GM12878 (cell line): ENCODE data around the gene MICB. TPM values are rescaled to one million over a fixed set of nuclear protein-coding genes. Genes with fewer than 3 reads are reported as not detected.
A peak's percentile ranks its signal among the peaks of the same experiment; 100 is the strongest.

Source experiments
- ATAC-seq: fragments of 200-7000 bp; cut with Tn5 transposase; 3 replicates; pipeline ENCODE4 v1.9.1; 2020; ENCODE audit warnings: mild to moderate bottlenecking, moderate library complexity
- Bru-seq: library from RNA; stranded (reverse); fragments of 400-500 nt; gene quantifications from one replicate; lab custom pipeline; 2021; lab: Mats Ljungman, UMichigan
- BruChase-seq, 2 experiments: library from RNA; stranded (reverse); fragments of 400-500 nt; gene quantifications; one replicate each; lab custom pipeline; 2021; lab: Mats Ljungman, UMichigan
- BruUV-seq: library from RNA; stranded (reverse); fragments of 400-500 nt; replicated peaks from 2 replicates; lab custom pipeline; 2021; lab: Mats Ljungman, UMichigan
- CTCF ChIA-PET: fragments of 300-600 bp; sonication (Branson Sonifier 250); formaldehyde crosslinking; extraction: SDS; loops from one replicate; lab custom pipeline; 2021; ENCODE audit warnings: inconsistent platforms; lab: Yijun Ruan, JAX
- POLR2A ChIA-PET: fragments of 350-600 bp; formaldehyde crosslinking; extraction: SDS; loops from one replicate; lab custom pipeline; 2021; ENCODE audit warnings: inconsistent platforms; lab: Charles Lee
- RAD21 ChIA-PET: fragments of 300-600 bp; sonication (Branson Sonifier 250); formaldehyde crosslinking; loops from one replicate; lab custom pipeline; 2023; ENCODE audit warnings: antibody characterized with exemption; ENCODE audit not compliant: unreplicated experiment; lab: Charles Lee
- SMC1A ChIA-PET: fragments of 300-600 bp; sonication (Branson Sonifier 250); formaldehyde crosslinking; loops from one replicate; lab custom pipeline; 2023; ENCODE audit not compliant: unreplicated experiment, uncharacterized antibody; lab: Charles Lee
- DNase-seq: peaks from one replicate; pipeline ENCODE4 v3.0.0-alpha.2; 2011; ENCODE audit warnings: low read depth, low spot score
- FAIRE-seq: peaks from 3 replicates; lab custom pipeline; 2011; peaks lifted over from hg19 to GRCh38; lab: Jason Lieb, UNC
- H2AFZ ChIP-seq: 2 replicates; pipeline ENCODE4 v1.6.0; 2011; ENCODE audit warnings: low read depth, low read length, control low read depth; ENCODE audit not compliant: control insufficient read depth
- H3K27ac ChIP-seq: 2 replicates; pipeline ENCODE4 v1.5.1; 2011; ENCODE audit warnings: control low read depth; ENCODE audit not compliant: control insufficient read depth, insufficient read depth
- H3K27me3 ChIP-seq, 2 experiments: replicated peaks in 1 of 2; 2 replicates each; pipeline versions ENCODE4 v1.6.0 to v1.6.1; 2011; ENCODE audit warnings: low read length in 1 of 2; ENCODE audit not compliant: control insufficient read depth in 2 of 2, insufficient read depth in 2 of 2
- H3K36me3 ChIP-seq, 2 experiments: 2 replicates each; pipeline ENCODE4 v1.5.1; 2011; ENCODE audit warnings: low read length in 1 of 2; ENCODE audit not compliant: control insufficient read depth in 2 of 2, insufficient read depth in 2 of 2
- H3K4me1 ChIP-seq: 2 replicates; pipeline ENCODE4 v1.6.1; 2011; ENCODE audit warnings: mild to moderate bottlenecking, low read length, moderate library complexity, mixed read lengths; ENCODE audit not compliant: control insufficient read depth, insufficient read depth
- H3K4me2 ChIP-seq: 2 replicates; pipeline ENCODE4 v1.6.0; 2011; ENCODE audit warnings: control low read depth; ENCODE audit not compliant: control insufficient read depth, insufficient read depth
- H3K4me3 ChIP-seq: fragments of 200-600 bp; sonication (generic); 2 replicates; pipeline ENCODE4 v1.5.1; 2016
- H3K79me2 ChIP-seq: 2 replicates; pipeline ENCODE4 v1.6.0; 2011; ENCODE audit warnings: low read length; ENCODE audit not compliant: control insufficient read depth, insufficient read depth
- H3K9ac ChIP-seq: 2 replicates; pipeline ENCODE4 v1.8.0; 2011; ENCODE audit warnings: low read length, control low read depth, mixed read lengths; ENCODE audit not compliant: control insufficient read depth, insufficient read depth
- H3K9me3 ChIP-seq: replicated peaks from 3 replicates; pipeline ENCODE4 v1.5.1; 2011; ENCODE audit warnings: mild to moderate bottlenecking, low read length; ENCODE audit not compliant: control insufficient read depth, insufficient read depth
- H4K20me1 ChIP-seq: 2 replicates; pipeline ENCODE4 v1.6.0; 2011; ENCODE audit not compliant: control insufficient read depth, insufficient read depth
- FOXM1 ChIP-seq: IDR thresholded peaks from 2 replicates; pipeline ENCODE4 v1.6.1; 2012; ENCODE audit warnings: low read depth, mild to moderate bottlenecking, inconsistent platforms, low read length, moderate library complexity
- GABPA ChIP-seq: IDR thresholded peaks from 2 replicates; pipeline ENCODE4 v1.6.1; 2014; ENCODE audit warnings: antibody characterized with exemption, low read depth, mild to moderate bottlenecking, inconsistent platforms
- HDGF ChIP-seq: fragments of 450-650 bp; IDR thresholded peaks from 2 replicates; pipeline ENCODE4 v1.6.1; 2016; ENCODE audit warnings: antibody characterized with exemption
- IKZF1 ChIP-seq: fragments of 450-650 bp; conservative IDR thresholded peaks from 2 replicates; pipeline ENCODE4 v1.6.1; 2017; ENCODE audit warnings: antibody characterized with exemption, mild to moderate bottlenecking
- IRF4 ChIP-seq: IDR thresholded peaks from 2 replicates; pipeline ENCODE4 v1.6.1; 2011; ENCODE audit warnings: low read depth, low read length
- MXI1 ChIP-seq: fragments of 150-350 bp; IDR thresholded peaks from 2 replicates; pipeline ENCODE4 v1.6.1; 2011; ENCODE audit warnings: low read depth, mild to moderate bottlenecking, inconsistent platforms, low read length, improper control_type of control experiment
- NBN ChIP-seq: fragments of 450-650 bp; IDR thresholded peaks from 2 replicates; pipeline ENCODE4 v1.6.1; 2016
- NFIC ChIP-seq: IDR thresholded peaks from 2 replicates; pipeline ENCODE4 v1.6.1; 2012; ENCODE audit warnings: low read depth, mild to moderate bottlenecking, inconsistent platforms, low read length, moderate library complexity
- NFYB ChIP-seq: IDR thresholded peaks from 2 replicates; pipeline ENCODE4 v1.6.1; 2011; ENCODE audit warnings: low read depth, mild to moderate bottlenecking, low read length, improper control_type of control experiment, moderate library complexity; ENCODE audit not compliant: insufficient read depth
- POLR2A ChIP-seq: IDR thresholded peaks from 2 replicates; pipeline ENCODE4 v1.6.1; 2011; ENCODE audit warnings: low read depth, mild to moderate bottlenecking, low read length
- POU2F2 ChIP-seq: IDR thresholded peaks from 3 replicates; pipeline ENCODE4 v1.6.1; 2011; ENCODE audit warnings: low read depth, mild to moderate bottlenecking, low read length, borderline replicate concordance
- PRDM15 ChIP-seq: fragments of 450-650 bp; formaldehyde crosslinking; IDR thresholded peaks from 2 replicates; pipeline ENCODE4 v1.4.0; 2020; ENCODE audit warnings: mild to moderate bottlenecking, moderate library complexity
- RAD51 ChIP-seq: fragments of 450-650 bp; IDR thresholded peaks from 2 replicates; pipeline ENCODE4 v1.6.1; 2016; ENCODE audit warnings: moderate library complexity, mild to moderate bottlenecking, inconsistent platforms
- RB1 ChIP-seq: fragments of 450-650 bp; formaldehyde crosslinking; IDR thresholded peaks from 2 replicates; pipeline ENCODE4 v1.6.1; 2017; ENCODE audit warnings: mild to moderate bottlenecking, borderline replicate concordance
- WRNIP1 ChIP-seq: IDR thresholded peaks from 2 replicates; pipeline ENCODE4 v1.6.1; 2011; ENCODE audit warnings: low read depth, low read length, improper control_type of control experiment, borderline replicate concordance
- WGBS: methylation state at CpG from one replicate; pipeline ENCODE4 v1.1.6; 2016; ENCODE audit warnings: low lambda C conversion rate; ENCODE audit not compliant: insufficient replicate concordance, insufficient coverage; ENCODE audit errors: missing lambda C conversion rate; 5-methylcytosine and 5-hydroxymethylcytosine counted together
- in situ Hi-C: fragments of 300-500 bp; cut with MboI; formaldehyde crosslinking; loops from 9 replicates; pipeline ENCODE4 v1.14.3; 2018; ENCODE audit warnings: mixed read lengths
- intact Hi-C: fragments of 100-400 bp; cut with micrococcal nuclease; formaldehyde crosslinking; loops from one replicate; pipeline ENCODE4 v1.14.2; 2022; ENCODE audit not compliant: unreplicated experiment
- long read RNA-seq, 2 experiments: library from polyadenylated mRNA; unstranded; transcript quantifications; one replicate each; pipeline ENCODE4 v2.0.0, GENCODE V29; 2019 to 2020
- polyA minus RNA-seq, 3 experiments: library from RNA; depleted of rRNA, polyadenylated mRNA; stranded (reverse); fragments of >200 nt; gene quantifications; 2 replicates each; pipeline ENCODE4 v1.2.3, GENCODE V29; 2011
- polyA plus RNA-seq, 11 experiments: library from polyadenylated mRNA; depleted of rRNA in 4 of 11; unstranded in 6 of 11; stranded (reverse) in 5 of 11; fragments of >200 nt; fragmentation: Nextera tagmentation in 4 of 11; fragmentation: Illumina TruSeq in 1 of 11; extraction: Ambion mirVana in 4 of 11; extraction: Trizol in 1 of 11; gene quantifications; 1 replicate in 1 of 11; 2 replicates in 10 of 11; pipeline versions ENCODE4 v1.2.1 to v1.2.3, GENCODE V29; 2011 to 2016; ENCODE audit warnings: inconsistent platforms in 2 of 11, missing spikeins in 2 of 11, low read depth in 1 of 11
- total RNA-seq, 4 experiments: library from RNA; depleted of rRNA in 3 of 4; stranded (reverse); fragments of >200 nt in 3 of 4; fragmentation: Illumina TruSeq in 1 of 4; extraction: Trizol in 1 of 4; gene quantifications; 2 replicates each; pipeline versions ENCODE4 v1.2.1 to v1.2.3, GENCODE V29; 2013 to 2021

The MICB gene
- total RNA-seq (2013; cell fraction: nucleolus; rRNA removed), result 21.0 and 25.4 TPM in 2 replicates
- total RNA-seq (2014; rRNA removed) (21.6 and 21.9 TPM in 2 replicates), total RNA-seq (2014; rRNA removed; fragmentation: Illumina TruSeq; extraction: Trizol) (17.6 TPM in 2 replicates), total RNA-seq (2021) (15.6 and 18.0 TPM in 2 replicates), polyA plus RNA-seq (2011; rRNA removed) (26.6 and 37.1 TPM in 2 replicates), polyA plus RNA-seq (2014; fragmentation: Illumina TruSeq; extraction: Trizol) (25.2 and 29.8 TPM in 2 replicates), polyA plus RNA-seq (2014; fragmentation: Nextera tagmentation; extraction: Ambion mirVana) (10 to 100 TPM in 1 of 2 experiments, 1 to 10 TPM in 1; 9.0 to 11.3 TPM), polyA plus RNA-seq (2014; rRNA removed) (23.7 and 25.5 TPM in 2 replicates), polyA plus RNA-seq (2016; fragmentation: Nextera tagmentation; extraction: Ambion mirVana) (10 to 100 TPM; 12.1 to 12.6 TPM), polyA minus RNA-seq (2011; rRNA and poly(A)+ RNA removed) (45.5 and 57.2 TPM in 2 replicates), Bru-seq, nascent RNA (percentile 84 among the genes with signal in this experiment), BruChase-seq, experiment 1, labeled RNA remaining after a 6-hour chase (percentile 83 among the genes with signal in this experiment), BruChase-seq, experiment 2, labeled RNA remaining after a 2-hour chase (percentile 87 among the genes with signal in this experiment)
- 7.4 TPM for polyA plus RNA-seq (2011; ENCODE audit: low read depth)
- 37.5 and 41.0 TPM in 2 replicates for polyA plus RNA-seq (2011; cell fraction: cytosol; rRNA removed)
- polyA plus RNA-seq (2011; cell fraction: nucleus; rRNA removed), result 44.5 and 47.1 TPM in 2 replicates
- 9.0 and 13.7 TPM in 2 replicates for polyA plus RNA-seq (2012)
- polyA minus RNA-seq (2011; cell fraction: cytosol; rRNA and poly(A)+ RNA removed), result 13.1 and 14.6 TPM in 2 replicates
- 9.9 and 19.3 TPM in 2 replicates for polyA minus RNA-seq (2011; cell fraction: nucleus; rRNA and poly(A)+ RNA removed)
- long read RNA-seq, experiment 1, partial matches to known transcripts, result 3 of 8 reads
- long read RNA-seq, experiment 1, other reads (novel, unspliced or antisense), result 3 of 8 reads
- long read RNA-seq, experiment 2, transcript MICB-204 (6 exons, 2,411 nt), result major isoform, 41 of 55 reads
- long read RNA-seq, experiment 2, partial matches to known transcripts, result 9 of 55 reads
- long read RNA-seq, experiment 2, other reads (novel, unspliced or antisense), result 3 of 55 reads

DNA sequence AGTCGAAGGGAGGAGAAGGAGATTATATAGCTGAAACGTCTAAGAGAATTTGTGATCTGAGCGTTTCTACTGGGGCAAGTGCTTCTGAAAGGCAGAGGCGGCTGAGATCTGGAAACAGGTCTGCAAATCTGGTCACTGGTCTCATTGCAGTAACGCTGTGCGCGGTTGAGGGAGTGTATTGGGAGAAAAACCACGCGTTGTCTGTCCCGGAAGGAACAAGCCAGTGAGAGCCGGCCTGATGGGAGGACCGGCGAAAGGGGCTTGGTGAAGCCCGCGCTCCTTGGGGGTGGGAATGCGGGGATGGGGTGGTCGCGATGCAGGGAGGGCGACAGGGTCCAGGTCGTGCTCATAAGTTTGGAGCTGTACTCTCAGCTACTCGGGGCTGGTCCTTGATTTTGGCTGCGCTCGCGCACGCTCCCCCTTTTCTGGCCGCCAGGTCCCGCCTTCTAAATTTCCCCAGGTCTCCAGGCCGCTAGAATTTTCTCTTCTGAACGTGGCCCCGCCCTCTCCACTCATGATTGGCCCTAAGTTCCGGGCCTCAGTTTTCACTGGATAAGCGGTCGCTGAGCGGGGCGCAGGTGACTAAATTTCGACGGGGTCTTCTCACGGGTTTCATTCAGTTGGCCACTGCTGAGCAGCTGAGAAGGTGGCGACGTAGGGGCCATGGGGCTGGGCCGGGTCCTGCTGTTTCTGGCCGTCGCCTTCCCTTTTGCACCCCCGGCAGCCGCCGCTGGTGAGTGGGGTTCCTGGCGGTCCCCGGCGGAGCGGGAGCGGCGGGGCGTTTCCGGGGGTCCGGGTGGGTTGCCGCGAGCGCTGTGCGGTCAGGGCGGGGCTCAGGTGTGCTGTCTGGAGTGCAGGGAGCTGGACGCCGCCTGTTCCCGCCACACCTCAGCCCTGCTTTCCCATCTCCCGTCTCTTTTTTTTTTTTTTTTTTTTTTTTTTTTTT is at the start of gene MICB:
Gene MICB, plus strand, starts transcription at position 615 of the 946 bp plus-strand sequence. Its CDS starts 49 bp downstream, at position 664.
- peak within 1 kb of the TSS; percentile 72 for H3K4me2 ChIP-seq
- intact Hi-C loops (loop anchor here (2.0 to 5.0 kb wide), 2 partner anchors 119 to 155 kb away; partner anchors contain the start of genes AIF1 and BAG6), in situ Hi-C loops (no loop called here)
- 0 out of 2 replicates have a peak, but pooled peaks cover 2% of the 10 kb centered on the region for H3K4me1 ChIP-seq
- peak within 1 kb of the TSS; percentile 55; the same call in 1 of the 2 replicates for H3K9ac ChIP-seq
- H3K27ac ChIP-seq, result peak within 1 kb of the TSS; percentile 30
- SMC1A ChIA-PET, result interaction anchor here (0.5 to 6.5 kb wide), 7 partner anchors 43 to 160 kb away, joined by 3 to 63 read pairs (median 3); partner anchors contain the start of gene DDX39B
- FAIRE-seq (peak; percentile 86), DNase-seq (peak; percentile 46), ATAC-seq (peak; percentile 75)
- BruUV-seq, result no TSS peak
- H3K27me3 ChIP-seq, result no peaks in the 10 kb centered on the region
- under 1% methylated on average over 53 of the region's 64 CpGs for WGBS
- RAD21 ChIA-PET, result interaction anchor here (1.4 to 6.4 kb wide), 3 partner anchors 43 to 155 kb away, joined by 3 to 72 read pairs (median 66); partner anchors contain the start of genes BAG6 and DDX39B
- no peaks in the 10 kb centered on the region for H3K9me3 ChIP-seq
- peak within 1 kb of the TSS; percentile 67 for H2AFZ ChIP-seq
- H3K4me3 ChIP-seq, result peak within 1 kb of the TSS; percentile 76
- no peaks in the 10 kb centered on the region for H4K20me1 ChIP-seq
- H3K36me3 ChIP-seq, result no peaks in the 10 kb centered on the region
- POLR2A ChIA-PET, result interaction anchor here (0.5 to 4.8 kb wide), 9 partner anchors 11 to 332 kb away, joined by 3 to 56 read pairs (median 4); partner anchors contain the start of genes ATP6V1G2, DDX39B and NCR3
- H3K79me2 ChIP-seq, result peaks cover 88% of the 10 kb centered on the region
- CTCF ChIA-PET, result interaction anchor here (0.5 to 7.0 kb wide), 9 partner anchors 20 to 241 kb away, joined by 3 to 100 read pairs (median 3); partner anchors contain the start of gene DDX39B
- TF ChIP-seq NFYB (peak; percentile 85), POU2F2 (peak; percentile 3; the same call in 1 of the 3 replicates), MXI1 (peak; percentile 64), POLR2A (peak; percentile 71), NFIC (no peak), PRDM15 (CRISPR knock-in tag) (no peak), RB1 (peak; percentile 62; the same call in 1 of the 2 replicates), WRNIP1 (no peak), HDGF (0 out of 2 replicates have a peak, but pooled peaks have one; percentile 28), IKZF1 (peak; percentile 58), FOXM1 (no peak), IRF4 (no peak), RAD51 (no peak; the same call in 1 of the 2 replicates), GABPA (no peak), NBN (peak; percentile 52; the same call in 1 of the 2 replicates)
